Tibial artery (tissue), 4 donors: Measurements from ENCODE around the gene ARID5A.

Experiments
- DNase-seq, 2 donors: peaks; one replicate each; pipeline ENCODE4 v3.0.0-alpha.2; 2019
- H3K27ac ChIP-seq, 2 donors: fragments of 200-600 bp; sonication (generic) in 1 of 2; 1 replicate in 1 of 2; 2 replicates in 1 of 2; pipeline ENCODE4 v1.5.1; 2018 to 2019; ENCODE audit warnings: mild to moderate bottlenecking in 1 of 2
- H3K27me3 ChIP-seq, 2 donors: fragments of 200-600 bp; sonication (generic) in 1 of 2; one replicate each; pipeline versions ENCODE4 v1.5.1 to v1.6.0; 2016 to 2019
- H3K36me3 ChIP-seq, 3 donors: fragments of 200-600 bp; sonication (generic) in 2 of 3; one replicate each; pipeline ENCODE4 v1.5.1; 2016 to 2019; ENCODE audit warnings: mild to moderate bottlenecking in 2 of 3
- H3K4me1 ChIP-seq, 4 donors: fragments of 200-600 bp; sonication (generic) in 2 of 4; 1 replicate in 3 of 4; 2 replicates in 1 of 4; pipeline ENCODE4 v1.5.1; 2016 to 2019
- H3K4me3 ChIP-seq, 2 donors: fragments of 200-600 bp; sonication (generic) in 1 of 2; 1 replicate in 1 of 2; 2 replicates in 1 of 2; pipeline ENCODE4 v1.5.1; 2018 to 2019; ENCODE audit warnings: mild to moderate bottlenecking in 2 of 2
- H3K9me3 ChIP-seq, 3 donors: fragments of 200-600 bp; sonication (generic) in 1 of 3; one replicate each; pipeline ENCODE4 v1.5.1; 2016 to 2019
- intact Hi-C: fragments of 100-400 bp; cut with DNase I; formaldehyde crosslinking; loops from one replicate; pipeline ENCODE4 v1.15.0; 2023; ENCODE audit warnings: low total_unique reads
- TF ChIP-seq, protein P1 (sequence below), 2 experiments: fragments of 200-600 bp in 1 of 2; fragments of 450-650 bp in 1 of 2; IDR thresholded peaks; one replicate each; pipeline ENCODE4 v1.5.1; 2017 to 2019; ENCODE audit warnings: antibody characterized with exemption in 2 of 2, mild to moderate bottlenecking in 1 of 2, moderate library complexity in 1 of 2

The ARID5A gene

GRCh38 chr2:96536445-96537065, at the start of gene ARID5A:
Gene ARID5A, plus strand, starts transcription at chr2:96536752. Its CDS starts 75 bp downstream, at chr2:96536827.
- peak; percentile 94 to 97 for DNase-seq
- H3K9me3 ChIP-seq = no peaks in the 10 kb centered on the region
- H3K27ac ChIP-seq = peak within 1 kb of the TSS; percentile 94 to 97
- intact Hi-C loops = loop anchor here (5.0 to 10.0 kb wide), 2 partner anchors 98 to 331 kb away; partner anchors contain the start of gene KANSL3
- no peaks in the 10 kb centered on the region for H3K27me3 ChIP-seq
- TF ChIP-seq, protein P1, sequence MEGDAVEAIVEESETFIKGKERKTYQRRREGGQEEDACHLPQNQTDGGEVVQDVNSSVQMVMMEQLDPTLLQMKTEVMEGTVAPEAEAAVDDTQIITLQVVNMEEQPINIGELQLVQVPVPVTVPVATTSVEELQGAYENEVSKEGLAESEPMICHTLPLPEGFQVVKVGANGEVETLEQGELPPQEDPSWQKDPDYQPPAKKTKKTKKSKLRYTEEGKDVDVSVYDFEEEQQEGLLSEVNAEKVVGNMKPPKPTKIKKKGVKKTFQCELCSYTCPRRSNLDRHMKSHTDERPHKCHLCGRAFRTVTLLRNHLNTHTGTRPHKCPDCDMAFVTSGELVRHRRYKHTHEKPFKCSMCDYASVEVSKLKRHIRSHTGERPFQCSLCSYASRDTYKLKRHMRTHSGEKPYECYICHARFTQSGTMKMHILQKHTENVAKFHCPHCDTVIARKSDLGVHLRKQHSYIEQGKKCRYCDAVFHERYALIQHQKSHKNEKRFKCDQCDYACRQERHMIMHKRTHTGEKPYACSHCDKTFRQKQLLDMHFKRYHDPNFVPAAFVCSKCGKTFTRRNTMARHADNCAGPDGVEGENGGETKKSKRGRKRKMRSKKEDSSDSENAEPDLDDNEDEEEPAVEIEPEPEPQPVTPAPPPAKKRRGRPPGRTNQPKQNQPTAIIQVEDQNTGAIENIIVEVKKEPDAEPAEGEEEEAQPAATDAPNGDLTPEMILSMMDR (IDR thresholded peaks at IDR 0.05) = peak; percentile 55 to 60
- peak within 1 kb of the TSS; percentile 79 to 88 for H3K4me3 ChIP-seq
- H3K36me3 ChIP-seq = peaks cover 0 to 3% (median 0%) of the 10 kb centered on the region in 3 donors
- peaks cover 10 to 83% (median 75%) of the 10 kb centered on the region in 4 donors for H3K4me1 ChIP-seq

DNA sequence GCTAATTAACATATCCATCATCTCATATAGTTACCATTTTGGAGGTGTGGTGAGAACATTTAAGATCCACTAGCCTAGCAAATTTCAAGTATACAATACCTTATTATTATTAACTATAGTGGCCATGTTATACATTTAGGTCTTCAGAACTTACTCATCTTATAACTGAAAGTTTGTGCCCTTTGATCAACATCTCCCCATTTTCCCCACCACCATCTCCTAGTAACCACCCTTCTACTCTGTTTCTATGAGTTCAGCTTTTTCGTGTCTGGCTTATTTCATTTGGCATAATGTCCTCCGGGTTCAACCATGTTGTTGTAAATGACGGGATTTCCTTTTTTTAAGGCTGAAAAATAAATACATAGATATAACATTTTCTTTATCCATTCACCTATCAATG, 47.3 kb upstream of the ARID5A start:
- TF ChIP-seq, protein P1 (IDR thresholded peaks at IDR 0.05) = no peak
- Histone ChIP-seq H3K4me3 (no peak overlapping the region), H3K36me3 (no peaks in the 10 kb centered on the region), H3K9me3 (peaks cover 0 to 1% (median 0%) of the 10 kb centered on the region in 3 donors), H3K27ac (no peak overlapping the region), H3K4me1 (peaks cover 0 to 15% (median 6%) of the 10 kb centered on the region in 4 donors), H3K27me3 (no peaks in the 10 kb centered on the region)
- no peak for DNase-seq
- intact Hi-C loops = no loop called here

DNA sequence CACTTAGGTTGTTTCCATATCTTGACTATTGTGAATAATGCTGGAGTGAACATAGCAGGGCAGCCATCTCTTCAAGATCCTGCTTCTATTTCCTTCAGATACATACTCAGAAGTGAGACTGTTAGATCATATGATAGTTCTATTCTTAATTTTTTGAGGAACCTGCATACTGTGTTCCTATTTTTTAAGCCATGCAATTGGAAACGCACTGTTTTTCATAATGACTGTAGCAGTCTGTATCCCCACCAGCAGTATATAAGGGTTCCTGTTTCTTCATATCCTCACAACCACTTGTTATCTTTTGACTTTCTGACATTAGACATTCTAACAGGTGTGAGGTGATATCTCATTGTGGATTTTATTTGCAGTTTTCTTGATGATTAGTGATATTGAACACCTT, 46.9 kb upstream of the ARID5A start:
- Histone ChIP-seq H3K4me1 (peaks cover 0 to 15% (median 6%) of the 10 kb centered on the region in 4 donors), H3K27ac (no peak overlapping the region), H3K27me3 (no peaks in the 10 kb centered on the region), H3K36me3 (no peaks in the 10 kb centered on the region), H3K4me3 (no peak overlapping the region), H3K9me3 (peaks cover 0 to 5% (median 0%) of the 10 kb centered on the region in 3 donors)
- TF ChIP-seq, protein P1 (IDR thresholded peaks at IDR 0.05) = no peak
- intact Hi-C loops = no loop called here
- DNase-seq = no peak

- Histone ChIP-seq H3K36me3 (no peaks in the 10 kb centered on the region), H3K4me3 (no peak overlapping the region), H3K27me3 (peaks cover 0 to 2% of the 10 kb centered on the region in 2 donors), H3K27ac (no peak overlapping the region), H3K4me1 (no peaks in the 10 kb centered on the region), H3K9me3 (peaks cover 0 to 12% (median 0%) of the 10 kb centered on the region in 3 donors)
- no peak for DNase-seq
- TF ChIP-seq, protein P1 (IDR thresholded peaks at IDR 0.05) = no peak
- intact Hi-C loops = no loop called here
These were observed 44.6 kb upstream of the ARID5A start for GRCh38 chr2:96491860-96492497.

- Histone ChIP-seq H3K4me1 (no peaks in the 10 kb centered on the region), H3K9me3 (peaks cover 0 to 12% (median 0%) of the 10 kb centered on the region in 3 donors), H3K27ac (no peak overlapping the region), H3K36me3 (no peaks in the 10 kb centered on the region), H3K4me3 (no peak overlapping the region), H3K27me3 (peaks cover 0 to 2% of the 10 kb centered on the region in 2 donors)
- DNase-seq = no peak
- intact Hi-C loops = no loop called here
- TF ChIP-seq, protein P1 (IDR thresholded peaks at IDR 0.05) = no peak
These were observed 43.5 kb upstream of the ARID5A start for GRCh38 chr2:96493072-96493471.
